ENCODE results near the gene EPB41. TPM values are rescaled to one million over a fixed set of nuclear protein-coding genes. Genes with fewer than 3 reads are reported as not detected.

Gene EPB41
- total RNA-seq, 1 experiment from 2014 or later: 41.7 TPM

- Histone ChIP-seq H2AFZ (ENCODE audit: low read depth, low read length, poor library complexity, severe bottlenecking) (peak overlapping the region; percentile 4), H3K4me3 (replicated peaks in 1 of 2; ENCODE audit: low read depth in 1 of 2, low read length in 2 of 2) (peak overlapping the region; percentile 95 to 96), H3K9me3 (ENCODE audit: control insufficient read depth in 1 of 2, insufficient read depth in 1 of 2, low read depth in 1 of 2, low read length in 2 of 2) (no peaks in the 10 kb centered on the region), H4K20me1 (ENCODE audit: insufficient read depth) (no peaks in the 10 kb centered on the region), H3K4me1 (ENCODE audit: control insufficient read depth in 1 of 2, insufficient read depth in 2 of 2, low read length in 2 of 2) (peaks cover 20 to 45% of the 10 kb centered on the region in 2 experiments), H3K9me2 (ENCODE audit: insufficient read depth) (no peaks in the 10 kb centered on the region), H3K27me3 (ENCODE audit: insufficient read depth, low read length) (no peaks in the 10 kb centered on the region), H3K27ac (ENCODE audit: low read depth, low read length) (peak overlapping the region; percentile 72; the same call in 1 of the 2 replicates), H3K36me3 (ENCODE audit: control insufficient read depth in 1 of 2, insufficient read depth in 2 of 2, low read length in 2 of 2) (no peaks in the 10 kb centered on the region), H3K4me2 (ENCODE audit: low read length) (peak overlapping the region; percentile 99), H3K79me2 (ENCODE audit: insufficient read depth, low read length) (peaks cover 5% of the 10 kb centered on the region; the same call in 1 of the 2 replicates), H3K9ac (ENCODE audit: low read length) (peak overlapping the region; percentile 84)
- ChIA-PET POLR2A (interaction anchor here (1.0 kb wide), 2 partner anchors 11 to 96 kb away, joined by 3 read pairs; no protein-coding TSS in a partner anchor), RAD21 (ENCODE audit: low non-redundant PET in 1 of 2, low total read pairs in 2 of 2, uncharacterized antibody in 2 of 2, unreplicated experiment in 2 of 2) (no interaction called here), CTCF (interaction anchor here (1.2 to 2.0 kb wide), 2 partner anchors 145 to 146 kb away, joined by 3 to 8 read pairs; no protein-coding TSS in a partner anchor)
- ATAC-seq (no peak), DNase-seq (ENCODE audit: low read depth, low spot score) (no peak)
- intact Hi-C loops (cut with micrococcal nuclease): no loop called here
- no peak for TF ChIP-seq YY1 (IDR thresholded peaks at IDR 0.05; ENCODE audit: extremely low read depth, insufficient replicate concordance, low read depth, low read length)
- TF ChIP-seq ZBTB33 (IDR thresholded peaks at IDR 0.05; ENCODE audit: extremely low read depth, insufficient replicate concordance, low read length): no peak
- TF ChIP-seq SIN3A (IDR thresholded peaks at IDR 0.05; ENCODE audit: low read depth): no peak
- no peak for TF ChIP-seq ELF1 (IDR thresholded peaks at IDR 0.05; ENCODE audit: borderline replicate concordance, low read depth)
- TF ChIP-seq MAX (IDR thresholded peaks at IDR 0.05): no peak
- no peak for TF ChIP-seq CEBPB (IDR thresholded peaks at IDR 0.05; ENCODE audit: low read depth)
- no peak for TF ChIP-seq FOSL1 (IDR thresholded peaks at IDR 0.05; ENCODE audit: low read depth)
- TF ChIP-seq SRF (IDR thresholded peaks at IDR 0.05; ENCODE audit: low read depth): no peak
- TF ChIP-seq ZFX (IDR thresholded peaks at IDR 0.05): no peak
- BruUV-seq (replicated peaks): no TSS peak
These were observed 26.3 kb upstream of the EPB41 start for GRCh38 chr1:28887835-28888682.
